ENCODE measurements around the gene SLC35B4.
A peak's percentile ranks its signal among the peaks of the same experiment; 100 is the strongest.

SLC35B4 gene, protein sequence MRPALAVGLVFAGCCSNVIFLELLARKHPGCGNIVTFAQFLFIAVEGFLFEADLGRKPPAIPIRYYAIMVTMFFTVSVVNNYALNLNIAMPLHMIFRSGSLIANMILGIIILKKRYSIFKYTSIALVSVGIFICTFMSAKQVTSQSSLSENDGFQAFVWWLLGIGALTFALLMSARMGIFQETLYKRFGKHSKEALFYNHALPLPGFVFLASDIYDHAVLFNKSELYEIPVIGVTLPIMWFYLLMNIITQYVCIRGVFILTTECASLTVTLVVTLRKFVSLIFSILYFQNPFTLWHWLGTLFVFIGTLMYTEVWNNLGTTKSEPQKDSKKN

DNA sequence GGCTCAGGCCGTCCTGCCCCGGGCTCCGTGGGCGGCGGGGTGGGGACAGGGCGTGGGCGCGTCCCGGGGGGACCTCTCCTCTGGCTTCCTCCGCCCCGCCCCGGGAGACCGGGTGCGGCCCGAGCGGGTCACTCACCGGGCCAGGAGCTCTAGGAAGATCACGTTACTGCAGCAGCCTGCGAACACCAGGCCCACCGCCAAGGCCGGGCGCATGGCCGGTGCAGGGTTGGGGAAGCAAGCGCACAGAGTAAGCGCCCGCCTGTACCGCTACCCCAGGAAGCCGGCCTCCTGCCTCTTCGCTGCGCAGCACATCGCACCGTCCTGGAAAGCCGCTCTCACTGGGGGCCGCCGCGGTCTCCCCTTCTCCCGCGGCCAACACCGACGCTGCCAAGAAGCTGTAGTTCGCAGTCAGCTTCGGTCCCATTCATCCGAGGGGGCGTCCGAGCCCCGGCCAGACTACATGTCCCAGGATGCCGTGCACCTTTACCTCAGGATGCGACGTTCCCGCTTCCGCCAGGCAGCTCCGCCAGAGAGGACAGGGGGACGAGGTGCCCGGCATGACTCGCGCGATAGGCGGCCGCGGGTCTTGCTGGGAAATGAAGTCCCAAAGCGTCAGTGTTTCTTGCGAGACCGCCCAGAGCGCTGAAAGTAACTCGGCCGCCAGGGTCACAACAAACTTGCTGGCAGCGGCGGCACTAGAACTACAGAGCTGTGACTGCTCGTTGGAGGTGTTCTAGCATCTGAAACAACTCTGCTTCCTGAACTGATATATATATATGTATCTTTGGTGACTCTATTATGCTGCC is at the start of gene SLC35B4:
SLC35B4 (minus strand) TSS at position 392 of the 806 bp plus-strand sequence; CDS start at position 213, 179 bp downstream.
- peak; percentile 96 for DNase-seq

DNA sequence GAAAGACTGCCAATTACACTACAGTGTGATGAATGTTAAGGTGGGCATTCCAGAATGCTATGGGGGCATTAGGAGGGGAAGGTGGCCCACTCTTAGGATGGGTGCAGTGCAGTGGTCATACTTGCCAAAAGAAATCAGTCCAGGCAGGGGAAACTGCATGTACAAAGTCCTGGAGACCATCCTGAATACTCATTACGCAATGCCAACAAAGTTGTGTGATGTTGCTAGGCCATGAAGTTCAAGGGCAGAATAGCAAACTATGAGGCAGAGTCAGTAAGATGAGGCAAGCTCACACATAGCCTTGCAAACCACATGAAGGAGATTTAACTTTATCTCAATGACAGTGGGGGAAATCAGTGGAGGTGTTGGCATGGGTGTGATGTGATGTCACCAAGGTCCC is 49.8 kb upstream of the SLC35B4 start:
- DNase-seq = no peak

DNA sequence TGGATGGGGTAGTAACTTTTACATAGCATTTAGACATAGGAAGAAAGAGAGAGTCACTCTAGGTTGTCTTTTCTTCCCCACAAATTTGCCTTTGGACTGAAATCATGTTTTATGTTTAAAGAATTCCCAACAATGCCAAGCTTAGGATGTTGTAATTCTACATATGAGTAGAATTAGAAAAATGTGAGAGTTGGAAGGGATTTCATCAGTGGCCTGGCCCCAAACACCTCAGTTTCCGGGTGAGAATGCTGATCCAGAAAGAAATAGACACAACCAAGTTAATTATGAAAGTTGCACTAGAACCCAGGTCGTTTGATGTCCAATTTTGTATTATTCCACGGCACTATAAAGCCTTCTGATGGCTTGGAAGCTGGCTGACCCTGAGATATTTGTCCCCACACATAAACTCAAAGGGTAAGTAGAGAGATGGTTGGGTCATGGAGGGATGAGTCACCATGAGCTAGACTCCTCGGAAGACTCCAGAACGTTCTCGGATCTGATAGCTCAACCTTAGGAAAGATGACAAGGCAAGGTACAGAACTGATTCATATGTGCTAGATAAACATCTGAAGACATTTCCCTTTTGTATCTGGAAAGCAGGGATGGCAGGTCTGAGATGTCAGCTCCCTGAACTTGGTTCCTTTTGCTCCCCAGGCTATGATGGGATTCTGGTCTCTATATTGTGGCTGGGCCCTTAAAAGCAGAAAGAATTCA is 48.8 kb upstream of the SLC35B4 start:
- no peak for DNase-seq

DNA sequence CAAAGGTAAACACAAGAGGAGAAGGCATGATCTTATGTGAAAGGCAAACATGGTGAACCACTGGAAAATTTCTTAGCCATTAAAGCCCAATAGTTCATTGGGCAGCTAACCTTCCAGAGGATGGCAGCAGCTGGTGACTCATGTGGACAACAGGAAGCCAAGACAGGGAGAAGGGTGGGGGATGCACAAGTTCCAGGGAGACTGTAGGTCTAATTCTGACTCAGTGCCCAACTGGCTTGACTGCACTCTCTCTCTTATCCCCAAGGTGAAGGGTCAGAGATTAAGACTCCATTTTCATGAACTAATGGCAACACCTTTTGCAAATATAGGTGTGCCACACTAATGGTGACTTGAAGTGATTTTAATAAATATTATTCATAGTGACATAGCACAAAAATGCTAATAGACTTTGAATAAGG is 47.9 kb upstream of the SLC35B4 start:
- no peak for DNase-seq

DNA sequence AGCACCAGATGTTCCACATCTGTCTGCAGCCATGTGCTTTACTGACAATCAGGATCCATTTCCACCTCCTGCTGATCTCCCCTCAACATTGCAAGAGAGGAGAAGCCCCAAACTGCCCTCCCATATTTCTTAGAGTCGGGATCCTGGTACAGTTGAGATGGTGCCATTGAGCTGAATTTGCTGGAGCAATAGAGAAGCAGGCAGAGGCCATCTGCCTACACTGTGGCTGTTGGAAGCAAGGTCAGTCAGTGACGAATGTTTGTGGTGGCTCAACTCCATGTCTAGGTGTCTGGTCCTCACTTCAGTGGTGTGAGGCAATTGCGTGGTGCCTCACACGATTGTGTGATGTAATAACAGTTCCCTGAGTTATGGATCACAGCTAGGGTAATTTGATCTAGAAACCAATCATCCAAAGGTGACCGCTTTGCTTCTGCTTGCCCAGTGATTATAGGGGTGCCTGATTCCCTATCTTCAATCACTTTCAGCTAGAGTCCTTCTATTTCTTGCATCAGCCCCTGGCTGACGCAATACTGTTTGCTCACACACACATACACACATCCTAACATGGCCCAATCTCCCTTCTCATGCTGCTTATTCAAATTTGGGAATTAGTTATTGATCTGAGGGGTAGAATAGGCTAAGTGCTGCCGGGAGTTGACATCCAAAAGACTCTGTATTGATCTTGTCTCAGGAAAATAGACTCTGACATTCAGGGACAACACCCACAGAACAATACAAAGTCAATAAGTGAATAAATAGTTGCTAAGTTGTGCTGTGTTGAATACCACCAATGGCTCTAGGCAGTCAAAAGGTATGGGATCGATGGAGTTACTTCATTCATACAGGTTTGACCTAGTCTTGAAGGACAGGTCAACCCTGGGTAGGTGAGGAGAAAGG is 46.1 kb upstream of the SLC35B4 start:
- no peak for DNase-seq

DNA sequence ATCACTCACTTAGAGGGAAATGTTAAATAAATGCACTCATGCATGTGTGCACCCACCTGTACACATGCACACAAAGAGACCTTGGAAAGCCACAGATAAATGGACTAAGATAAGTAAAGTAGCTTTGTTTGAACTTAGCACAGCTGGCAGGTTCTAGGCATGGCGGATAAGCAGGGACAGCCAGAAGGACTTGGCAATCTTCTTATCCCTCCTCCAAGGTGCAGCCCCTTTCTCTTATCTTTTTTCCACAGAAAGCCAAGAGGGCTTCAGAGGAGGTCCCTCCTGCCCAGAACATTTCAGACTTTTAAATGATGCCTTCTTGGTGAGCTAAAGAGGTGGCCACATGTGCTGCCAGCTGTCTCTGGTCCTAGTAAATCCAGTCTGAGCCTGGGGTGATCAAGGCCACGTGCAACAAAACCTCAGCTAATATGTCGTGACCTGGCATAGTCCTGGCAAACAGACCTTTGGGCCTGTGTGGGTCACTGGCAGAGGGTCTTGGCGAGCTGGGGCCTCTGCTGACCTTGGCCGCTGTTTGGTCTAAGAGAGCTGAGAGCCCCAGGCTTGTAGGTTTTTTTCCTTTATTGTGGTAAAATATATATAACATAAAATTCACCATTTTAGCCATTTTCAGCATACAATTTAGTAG is 43.2 kb upstream of the SLC35B4 start:
- DNase-seq = no peak

DNA sequence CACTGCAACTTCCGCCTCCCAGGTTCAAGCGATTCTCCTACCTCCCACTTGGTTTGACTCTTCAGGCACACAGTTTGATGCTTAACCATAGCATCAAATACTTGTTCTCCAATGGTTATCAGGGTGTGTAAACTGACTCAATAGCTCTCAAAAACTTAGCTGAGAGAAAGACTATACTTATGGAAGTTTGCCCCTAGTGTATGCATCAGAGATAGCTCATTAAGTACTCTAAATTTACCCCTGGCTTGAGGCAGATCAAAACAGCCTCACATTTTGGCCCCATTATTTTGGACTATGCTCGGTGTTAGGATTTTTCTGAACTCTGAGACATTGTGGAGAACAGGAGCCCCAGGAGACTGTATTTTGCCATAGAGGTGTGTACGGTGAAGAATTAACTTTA is 40.8 kb upstream of the SLC35B4 start:
- no peak for DNase-seq

DNA sequence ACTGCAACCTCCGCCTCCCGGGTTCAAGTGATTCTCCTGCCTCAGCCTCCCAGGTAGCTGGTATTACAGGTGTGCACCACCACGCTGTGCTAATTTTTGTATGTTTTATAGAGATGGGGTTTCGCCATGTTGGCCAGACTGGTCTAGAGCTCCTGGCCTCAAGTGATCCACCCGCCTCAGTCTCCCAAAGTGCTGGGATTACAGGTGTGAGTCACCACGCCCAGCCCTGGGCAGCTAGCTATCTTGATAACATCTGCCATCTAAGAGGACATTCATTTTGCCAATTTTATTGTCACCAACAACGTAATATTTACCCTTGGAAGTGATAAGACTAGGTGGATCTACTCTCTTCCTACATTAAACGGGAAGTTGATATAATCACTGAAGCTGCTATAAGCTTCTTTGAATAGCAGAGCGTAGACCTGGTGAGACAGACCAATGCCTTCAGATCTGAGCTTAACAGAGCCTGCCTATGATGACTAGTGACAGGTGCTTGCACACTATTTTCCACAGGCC is 39.7 kb upstream of the SLC35B4 start:
- no peak for DNase-seq

DNA sequence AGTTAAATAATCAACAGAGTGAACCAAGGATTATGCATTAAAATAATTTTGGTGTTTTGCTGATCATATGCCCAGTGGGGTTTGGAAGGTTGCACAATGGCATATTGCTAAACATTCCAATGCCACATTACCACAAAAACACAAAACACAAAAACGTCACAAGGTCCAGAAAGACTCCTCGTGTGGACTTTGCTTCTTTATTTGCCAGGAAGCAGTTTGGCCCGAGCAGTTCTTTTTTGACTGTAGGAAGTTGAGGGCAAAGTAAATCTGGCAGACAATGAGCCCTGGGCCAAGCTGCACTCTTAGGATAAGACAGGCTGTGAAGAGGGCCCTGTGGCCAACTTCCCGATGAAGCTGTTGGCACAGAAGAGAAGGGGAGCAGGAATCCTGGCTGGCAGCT is 39.2 kb upstream of the SLC35B4 start:
- no peak for DNase-seq

DNA sequence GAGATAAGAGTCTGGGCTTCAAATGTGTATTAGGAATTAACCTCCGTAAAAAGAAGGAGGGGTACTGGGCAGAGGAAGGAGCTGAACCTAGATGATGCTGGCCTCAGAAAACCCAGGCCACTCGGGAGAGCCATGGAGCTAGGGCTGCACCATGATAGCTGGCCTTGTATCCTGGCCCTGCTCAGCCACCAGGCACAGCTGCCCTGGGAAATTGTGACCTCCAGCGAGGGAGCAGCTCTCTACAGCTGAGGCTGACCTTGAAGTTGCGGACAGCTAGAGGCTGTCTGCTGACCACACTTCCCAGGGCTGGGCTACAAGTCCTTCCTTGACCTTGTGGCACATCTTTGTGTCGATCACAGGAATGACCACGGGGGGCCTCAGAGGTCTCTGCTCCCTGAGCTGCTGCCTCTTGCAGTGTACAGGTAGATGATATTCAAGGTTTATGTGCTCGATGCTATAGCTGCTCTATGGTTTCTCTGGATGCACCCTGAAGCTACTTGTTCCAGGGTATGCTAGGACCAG is 38.3 kb upstream of the SLC35B4 start:
- no peak for DNase-seq

DNA sequence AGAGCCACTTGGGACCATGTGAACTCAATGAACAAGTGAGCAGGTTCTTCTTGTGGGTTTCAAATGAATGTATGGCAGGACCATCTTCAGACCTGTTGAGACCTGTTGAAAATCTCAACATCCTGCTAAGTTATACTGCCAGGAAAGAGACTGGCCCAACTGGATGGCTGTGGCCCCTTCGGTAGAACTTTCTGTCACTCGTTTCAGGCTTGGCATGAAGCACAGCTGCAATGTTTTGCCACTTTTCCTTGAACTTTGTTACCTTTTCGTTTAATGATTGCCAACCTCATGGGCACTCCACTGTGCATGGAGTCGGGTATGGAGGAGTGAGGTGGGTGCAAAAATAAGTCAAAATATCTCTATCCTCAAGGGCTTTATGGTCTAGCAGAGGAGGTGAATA is 36.7 kb upstream of the SLC35B4 start:
- no peak for DNase-seq

DNA sequence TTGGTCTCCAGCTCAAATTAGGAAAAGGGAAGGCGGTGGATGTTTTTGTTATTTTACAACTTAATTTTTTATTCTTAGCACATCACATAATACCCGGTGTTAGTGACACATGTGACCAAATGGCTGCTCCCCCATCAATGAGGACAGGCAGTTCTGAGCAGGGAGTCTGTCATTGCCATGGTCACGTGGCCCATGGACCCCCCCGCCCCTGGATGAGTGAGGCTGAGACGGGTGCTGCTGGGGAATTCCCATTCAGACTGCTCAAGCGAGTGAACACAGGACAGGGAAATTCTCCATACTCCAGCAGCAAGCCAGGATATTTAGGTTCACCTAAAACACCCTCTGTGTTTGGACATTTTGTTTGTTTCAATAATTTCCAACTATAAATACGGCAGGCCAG is 34.7 kb upstream of the SLC35B4 start:
- DNase-seq = no peak

DNA sequence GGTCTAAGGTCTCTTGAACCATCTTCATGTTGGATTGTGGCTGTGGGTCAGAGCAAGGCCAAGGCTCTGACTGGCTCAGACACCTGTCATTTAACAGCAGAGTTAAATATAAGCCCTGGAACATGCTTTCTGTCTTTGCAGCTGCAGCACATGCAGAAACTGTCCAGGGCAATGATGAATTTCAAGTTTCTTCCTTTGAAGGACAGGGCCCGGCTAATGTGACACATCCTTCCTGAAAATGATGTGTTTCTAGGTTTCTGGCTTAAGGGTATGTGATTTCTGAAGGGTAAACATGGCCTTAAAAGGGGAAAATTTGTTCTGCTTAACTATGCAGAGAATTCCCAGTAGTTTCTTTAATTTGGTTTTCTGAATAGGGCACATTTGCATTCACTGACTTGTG is 34.0 kb upstream of the SLC35B4 start:
- no peak for DNase-seq

DNA sequence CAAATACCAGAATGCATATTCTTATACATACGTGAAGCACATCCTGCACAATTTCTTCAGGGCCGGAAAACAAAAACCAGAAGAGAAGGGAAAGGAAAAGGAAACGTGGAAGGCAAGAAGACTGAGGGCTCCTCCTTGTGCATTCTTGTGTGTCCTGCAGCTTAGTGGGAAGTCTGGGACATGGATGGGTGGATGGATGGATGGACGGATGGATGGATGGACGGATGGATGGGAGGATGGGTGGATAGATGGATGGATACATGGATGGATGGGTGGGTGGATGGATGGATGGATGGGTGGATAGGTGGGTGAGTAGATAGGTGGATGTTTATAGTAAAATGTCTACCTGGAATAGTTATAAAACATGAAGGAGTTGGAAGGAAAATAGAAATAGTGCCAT is 30.8 kb upstream of the SLC35B4 start:
- no peak for DNase-seq

DNA sequence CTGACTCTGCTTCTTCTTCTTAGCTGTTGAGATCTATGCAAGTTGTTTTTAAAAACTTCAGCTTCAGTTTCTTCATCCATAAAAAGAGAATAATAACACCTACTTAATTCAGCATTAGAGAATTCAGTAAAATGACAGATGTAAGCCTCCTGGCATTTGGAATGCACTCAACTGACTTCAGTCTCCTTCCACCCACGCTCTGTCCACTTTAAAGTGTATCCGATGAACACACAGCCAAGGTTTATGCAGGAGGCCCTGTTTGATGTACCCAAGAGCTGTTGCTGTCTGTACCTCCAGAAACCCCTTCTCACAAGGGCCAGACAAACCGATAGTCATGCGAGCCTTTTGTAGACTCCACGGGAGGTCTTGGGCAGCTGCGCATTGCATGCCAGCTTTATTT is 27.1 kb upstream of the SLC35B4 start:
- DNase-seq = no peak

DNA sequence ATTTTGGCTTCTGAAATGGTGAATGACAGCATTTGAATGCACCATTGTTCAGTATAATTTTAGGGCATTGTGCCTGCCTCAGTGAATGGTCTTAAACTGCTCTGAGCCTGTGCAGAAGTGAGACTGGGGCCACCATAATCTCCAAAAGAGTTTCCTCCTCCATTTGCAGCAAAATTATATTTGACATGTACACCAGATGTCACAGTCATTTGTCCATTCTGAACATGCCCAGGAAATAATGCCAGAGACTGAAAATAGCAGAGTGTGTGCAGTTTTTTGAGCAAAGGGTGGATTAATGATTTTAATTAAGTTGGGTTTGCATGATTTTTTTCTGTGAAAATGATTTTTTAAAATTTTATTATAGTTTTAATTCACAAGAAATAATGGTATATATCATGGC is 26.4 kb upstream of the SLC35B4 start:
- DNase-seq = no peak

DNA sequence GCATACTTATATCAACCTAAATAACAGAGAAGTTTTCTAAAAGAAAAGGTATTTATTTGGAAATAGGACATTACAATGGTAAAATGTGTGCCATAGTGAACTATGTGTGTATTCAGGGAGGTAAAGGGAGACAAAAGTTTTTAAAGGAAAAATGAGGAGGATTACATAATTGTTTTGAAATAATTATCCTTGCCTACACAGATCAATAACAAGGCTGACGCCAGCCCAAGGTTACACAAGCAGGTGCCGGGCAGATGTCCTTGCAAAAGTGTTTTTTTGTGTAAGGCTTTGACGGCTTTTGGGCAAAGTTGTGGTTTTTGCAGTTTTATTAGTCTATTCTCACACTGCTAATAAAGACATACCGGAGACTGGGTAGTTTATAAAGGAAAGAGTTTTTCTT is 22.7 kb upstream of the SLC35B4 start:
- no peak for DNase-seq

DNA sequence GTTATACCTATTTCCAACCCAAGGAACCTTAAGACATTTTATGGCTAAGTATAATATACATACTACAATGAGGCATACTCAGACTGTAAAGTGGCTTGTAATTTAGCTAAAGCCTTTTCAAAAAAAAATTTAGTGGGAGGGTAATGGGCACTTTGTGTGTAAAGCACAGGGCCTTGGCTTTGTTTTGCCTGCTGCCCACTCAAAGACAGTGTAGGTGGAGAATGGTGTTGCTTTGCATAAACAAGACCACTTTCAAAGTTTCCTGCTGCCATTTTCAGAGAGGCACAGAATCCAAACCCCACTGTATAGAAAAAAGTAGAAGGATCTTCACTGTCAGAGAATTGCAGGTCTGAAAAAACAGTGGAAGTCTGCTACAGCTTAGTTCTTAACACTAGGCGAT is 21.2 kb upstream of the SLC35B4 start:
- DNase-seq = no peak

DNA sequence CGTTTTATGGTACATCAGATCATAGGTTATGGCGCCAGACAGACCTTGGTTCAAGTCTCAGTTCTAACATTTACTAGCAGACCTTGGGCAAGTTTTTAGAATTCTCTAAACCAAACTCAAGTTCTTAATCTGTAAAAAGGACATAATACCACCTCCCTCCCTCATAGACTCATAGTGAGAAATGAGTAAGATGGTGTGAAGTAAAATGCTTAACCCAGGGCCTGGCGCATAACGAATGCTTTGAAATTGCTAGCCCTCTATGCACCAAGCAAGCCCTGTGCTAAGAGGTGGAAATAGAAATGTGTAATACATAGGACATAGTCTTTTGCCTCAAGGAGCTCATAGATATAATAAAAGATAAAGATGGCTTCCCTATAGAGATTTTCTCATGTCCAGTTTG is 17.7 kb upstream of the SLC35B4 start:
- DNase-seq = no peak

DNA sequence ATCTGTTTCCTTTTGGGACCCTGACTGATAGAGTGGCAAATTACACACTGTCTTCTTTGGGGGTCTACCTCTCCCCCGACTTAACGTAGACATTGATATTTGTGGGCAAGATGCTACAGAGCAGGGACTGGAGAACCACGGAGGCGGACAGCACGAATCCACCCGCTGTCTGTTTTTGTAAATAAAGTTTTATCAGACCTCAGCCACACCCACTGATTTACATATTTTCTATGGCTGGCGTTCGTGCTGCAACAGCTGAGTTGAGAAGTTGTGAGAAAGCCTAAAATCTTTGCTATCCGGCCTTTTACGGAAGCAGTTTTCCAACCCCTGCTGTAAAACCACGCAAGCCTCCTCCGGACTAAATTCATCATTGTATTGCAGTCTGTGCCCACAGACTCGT is 17.2 kb upstream of the SLC35B4 start:
- DNase-seq = no peak

DNA sequence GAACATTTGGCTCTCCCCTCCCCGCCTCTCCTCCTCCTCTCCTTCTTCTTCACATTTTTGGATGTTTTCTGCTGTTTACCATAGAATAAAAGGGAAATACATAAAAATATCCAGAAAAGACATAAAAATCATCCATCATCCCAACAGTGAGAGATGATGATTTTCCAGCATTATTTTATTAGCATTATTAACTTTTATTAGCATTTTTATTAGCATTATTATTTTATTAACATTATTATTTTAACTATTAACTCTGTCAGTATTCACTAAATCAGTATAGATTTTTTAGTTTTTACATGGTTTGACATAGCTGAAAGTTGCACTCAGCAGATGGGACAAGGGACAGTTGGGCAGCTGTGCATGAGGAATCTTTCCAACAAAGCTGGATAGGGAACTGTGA is 16.2 kb upstream of the SLC35B4 start:
- DNase-seq = no peak

DNA sequence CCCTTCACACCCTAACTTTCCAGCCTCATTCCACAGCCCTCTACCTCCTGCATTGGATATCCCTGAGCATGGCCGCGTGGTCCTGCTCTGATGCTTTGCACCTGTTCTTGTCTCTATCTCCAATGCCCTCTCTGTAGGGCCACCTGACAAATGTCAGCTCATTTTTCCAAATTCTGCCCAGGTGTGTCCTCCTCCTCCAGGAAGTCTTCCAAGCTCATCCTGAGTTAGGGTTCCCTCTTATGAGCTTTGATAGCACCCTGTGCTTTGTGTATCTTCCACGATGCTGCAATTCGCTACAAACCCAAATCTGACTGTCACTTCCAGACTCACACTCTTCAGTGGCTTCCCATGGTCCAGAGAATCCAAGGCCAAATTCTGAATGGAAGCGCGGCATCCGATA is 14.7 kb upstream of the SLC35B4 start:
- DNase-seq = no peak
